Stimulated activated CD4-positive, alpha-beta T cell treated with anti-CD3 and anti-CD28 coated beads, TNF-alpha, amount 100 ng/mL, for 24 hours (primary cell): Measurements from ENCODE around the gene KCTD16.

ENCODE experiments used
- DNase-seq, 3 experiments: peaks; one replicate each; pipeline ENCODE4 v3.0.0-alpha.2; 2020; ENCODE audit warnings: low read depth in 3 of 3

KCTD16 gene

DNA sequence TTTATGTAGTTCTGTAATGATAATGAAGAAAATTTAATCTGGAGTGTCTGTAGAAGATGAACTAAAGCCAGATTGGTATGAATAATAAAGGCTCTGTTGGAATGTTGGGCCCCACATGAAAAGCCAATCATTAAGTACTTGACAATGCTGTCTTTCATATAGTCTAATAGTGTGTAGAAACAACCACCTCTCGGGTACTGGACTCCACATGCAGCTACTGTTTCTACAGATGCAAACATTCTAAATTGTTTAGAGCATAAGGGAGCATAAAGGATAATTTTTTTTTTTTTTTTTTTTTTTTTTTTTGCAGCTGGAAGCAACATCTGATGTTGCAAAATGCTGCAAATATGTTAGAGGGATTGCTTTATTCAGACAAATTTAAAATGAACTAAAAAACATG is 354.3 kb downstream of the KCTD16 start:
- DNase-seq, result no peak

DNA sequence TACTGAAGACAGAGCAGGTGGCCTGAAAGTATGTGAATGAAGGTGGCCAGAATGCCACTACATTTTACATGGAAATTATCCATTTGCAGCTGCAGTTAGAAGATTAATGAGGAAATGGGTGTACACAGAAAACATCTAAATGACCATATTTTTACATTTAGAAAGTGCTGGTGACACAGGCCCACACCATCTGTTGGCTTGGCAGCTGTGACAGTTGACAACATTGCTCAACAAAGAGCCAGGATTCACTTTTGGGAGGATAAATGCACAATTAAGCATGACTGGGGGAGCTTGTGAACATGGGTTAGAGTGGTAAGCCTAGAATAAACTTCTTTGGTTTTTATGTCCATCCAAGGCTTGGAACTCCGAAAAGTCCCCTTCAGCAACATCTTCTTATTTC is 360.5 kb downstream of the KCTD16 start:
- no peak for DNase-seq
